Kidney capillary endothelial cell (primary cell): ENCODE measurements around the gene C17orf67.
"Not testable (repeated sequence)": the region's sequence is repeated elsewhere in the genome, so short reads cannot be mapped to it uniquely, and the experiment has no call there.

ENCODE experiments used
- DNase-seq: peaks from one replicate; pipeline ENCODE4 v3.0.0-alpha.2; 2018; ENCODE audit warnings: low spot score

C17orf67 gene

DNA sequence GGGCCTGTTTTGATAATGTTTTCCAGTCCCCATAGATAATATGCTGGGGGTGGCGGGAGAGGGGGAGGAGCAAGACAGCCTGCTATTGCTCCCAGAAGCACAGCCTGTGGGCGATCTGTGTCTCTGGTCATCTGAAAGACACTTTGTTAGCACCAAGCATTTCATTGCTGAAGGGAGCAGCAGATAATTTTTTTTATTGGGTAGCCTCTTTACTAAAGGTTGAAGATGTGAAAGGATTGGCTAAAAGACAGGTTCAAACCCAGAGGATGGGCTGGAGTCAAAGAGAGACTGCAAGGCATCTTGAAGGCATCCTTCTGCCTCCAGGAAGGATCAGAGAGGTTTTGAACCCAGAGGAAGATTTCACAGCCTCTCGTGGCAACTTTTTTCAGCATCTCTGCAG, 60.6 kb downstream of the C17orf67 start:
- no peak for DNase-seq

DNA sequence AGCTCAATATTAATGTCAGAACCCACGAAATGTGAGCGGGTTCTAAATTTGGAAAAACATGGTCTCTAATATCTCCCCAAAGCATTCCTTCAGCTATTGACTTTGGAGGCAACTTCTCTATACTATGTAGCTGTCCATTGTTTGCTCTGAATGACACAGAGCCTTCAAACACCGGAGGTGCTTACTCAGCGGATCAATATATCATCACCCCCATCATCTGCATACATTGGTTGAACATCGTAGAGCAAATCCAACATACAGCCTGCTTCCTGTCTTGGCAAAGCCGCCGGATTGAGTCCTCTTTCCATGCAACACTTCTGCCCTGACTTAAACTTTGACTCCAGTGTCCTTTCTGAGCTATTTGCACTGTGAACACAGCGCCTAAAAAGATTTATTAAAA, 61.3 kb downstream of the C17orf67 start:
- DNase-seq: no peak

DNA sequence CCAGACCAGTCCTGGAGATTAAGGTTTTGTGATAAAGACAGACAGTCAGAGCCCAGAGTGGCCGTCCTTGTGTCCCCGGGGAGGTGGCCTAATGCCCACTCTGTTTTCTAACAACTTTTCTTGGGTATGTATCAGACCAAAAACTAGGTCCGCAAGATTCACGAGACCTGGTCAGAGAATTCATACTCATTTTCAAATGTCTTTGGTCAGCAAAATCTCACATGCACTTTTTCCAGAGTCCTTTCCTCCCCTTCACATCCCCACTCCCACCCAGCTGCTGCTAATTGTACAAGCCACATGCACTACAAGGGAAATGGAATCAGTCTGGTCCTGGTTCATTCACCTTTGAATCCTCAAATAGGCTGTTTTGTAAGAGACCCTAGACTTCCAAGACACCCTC, 61.7 kb downstream of the C17orf67 start:
- DNase-seq: no peak

DNA sequence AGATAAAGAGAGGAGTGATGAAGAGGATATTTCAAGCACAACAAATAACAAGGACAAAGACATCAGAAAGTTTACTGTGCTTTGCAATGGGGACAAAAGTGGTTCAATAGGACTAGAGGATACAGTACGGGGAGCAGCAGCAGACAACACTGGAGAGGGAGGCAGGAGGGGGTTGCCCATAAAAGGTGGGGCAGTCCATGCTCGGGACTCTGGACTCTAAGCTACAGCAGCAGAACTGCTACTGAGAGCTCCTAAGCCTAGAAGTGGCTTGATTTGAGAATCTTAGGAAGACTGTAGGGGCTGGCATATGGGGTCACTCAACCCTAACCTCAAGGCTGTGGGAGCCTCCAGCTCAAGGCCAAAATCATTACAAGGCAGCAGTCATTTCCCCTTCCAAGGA, 62.2 kb downstream of the C17orf67 start:
- no peak for DNase-seq

DNA sequence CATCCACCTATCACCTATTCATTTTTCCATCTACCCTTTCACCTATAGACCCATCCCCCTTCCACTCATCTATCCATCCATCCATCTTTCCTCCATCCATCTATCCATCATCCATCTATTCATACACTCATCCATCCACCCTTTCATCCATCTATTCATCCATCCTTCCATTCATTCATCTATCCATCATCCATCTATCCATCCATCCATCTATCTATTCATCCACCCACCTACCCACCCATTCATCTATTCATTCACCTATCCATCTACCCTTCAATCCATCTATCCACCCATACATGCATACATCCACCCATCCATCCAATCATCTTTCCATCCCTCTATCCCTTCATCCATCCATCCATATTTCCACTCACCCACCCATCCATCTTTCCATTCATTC, 63.3 kb downstream of the C17orf67 start:
- DNase-seq: no peak

DNA sequence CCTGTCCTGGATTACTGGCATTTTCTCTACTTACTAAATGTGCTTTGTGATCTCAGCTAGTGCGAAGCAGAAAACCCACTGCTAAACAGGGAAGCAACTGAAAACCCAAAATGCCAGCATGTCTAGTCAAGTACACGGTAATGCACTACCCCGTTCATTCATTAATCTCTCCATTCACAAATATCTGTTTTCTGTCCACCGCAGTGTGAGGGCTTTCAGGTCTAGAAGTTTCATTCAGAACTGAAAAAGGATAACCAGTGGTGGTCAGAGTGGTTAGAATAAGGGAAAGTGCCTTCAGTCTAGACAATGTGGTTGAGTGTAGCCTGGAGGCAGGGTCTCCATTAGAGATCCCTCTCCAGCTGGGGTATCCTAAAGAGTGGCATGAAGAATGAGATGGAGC, 68.3 kb downstream of the C17orf67 start:
- DNase-seq: no peak

DNA sequence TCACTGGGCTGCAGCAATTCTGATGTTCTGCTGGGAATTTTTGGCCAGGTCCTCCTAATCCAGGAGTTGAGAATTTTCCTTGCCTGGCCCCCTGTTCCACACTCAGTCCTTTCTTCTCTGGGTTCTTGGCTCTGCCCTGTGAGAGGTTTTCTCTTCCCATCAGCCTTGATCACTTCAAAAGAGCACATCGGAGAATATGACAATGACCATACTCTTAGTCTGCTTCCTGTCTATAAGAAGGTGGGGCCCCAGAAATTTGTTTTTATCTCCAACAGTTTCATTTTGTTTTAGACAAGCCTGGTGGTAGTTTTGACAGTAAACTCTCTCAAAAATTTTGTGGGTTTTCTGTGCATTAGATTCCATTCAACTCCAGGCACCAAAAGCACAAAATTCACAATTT, 70.7 kb downstream of the C17orf67 start:
- peak; percentile 46 for DNase-seq

DNA sequence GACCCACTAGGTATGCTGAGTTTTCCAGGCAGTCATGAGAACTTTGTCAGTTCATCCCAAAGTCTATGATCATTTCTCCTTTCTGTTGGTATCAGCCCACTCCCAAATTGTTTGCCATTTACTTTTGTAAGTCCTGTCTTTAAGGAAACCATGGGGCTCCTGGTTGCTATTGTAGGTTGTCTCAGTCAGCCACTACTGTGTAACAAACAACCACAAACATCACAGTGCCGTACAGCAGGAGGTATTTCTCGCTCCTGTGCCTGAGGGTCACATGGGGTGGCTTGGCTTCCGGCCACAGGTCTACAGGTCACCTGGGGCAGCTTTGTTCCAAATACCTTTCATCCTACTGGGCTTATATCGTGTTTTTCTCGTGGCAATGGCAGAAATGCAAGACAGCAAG, 71.6 kb downstream of the C17orf67 start:
- no peak for DNase-seq

DNA sequence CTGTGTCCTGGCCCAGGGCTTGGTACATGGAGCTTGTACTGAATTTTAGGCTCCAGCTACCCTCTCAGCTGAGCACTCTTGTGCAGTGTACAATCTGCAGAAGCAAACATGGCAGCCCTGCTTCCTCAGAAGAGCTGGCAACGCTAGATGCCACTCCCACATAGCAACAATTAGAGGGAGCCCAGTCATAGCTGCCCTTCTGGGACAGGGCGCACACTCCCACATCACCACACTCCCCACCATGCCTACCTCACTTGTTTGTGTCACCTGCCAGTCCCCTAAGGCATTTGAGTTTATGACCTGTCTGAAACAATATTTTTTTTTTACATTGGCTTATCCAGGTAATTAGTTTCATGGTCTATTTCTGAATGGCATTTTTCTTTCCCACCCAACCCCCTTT, 72.3 kb downstream of the C17orf67 start:
- no peak for DNase-seq

DNA sequence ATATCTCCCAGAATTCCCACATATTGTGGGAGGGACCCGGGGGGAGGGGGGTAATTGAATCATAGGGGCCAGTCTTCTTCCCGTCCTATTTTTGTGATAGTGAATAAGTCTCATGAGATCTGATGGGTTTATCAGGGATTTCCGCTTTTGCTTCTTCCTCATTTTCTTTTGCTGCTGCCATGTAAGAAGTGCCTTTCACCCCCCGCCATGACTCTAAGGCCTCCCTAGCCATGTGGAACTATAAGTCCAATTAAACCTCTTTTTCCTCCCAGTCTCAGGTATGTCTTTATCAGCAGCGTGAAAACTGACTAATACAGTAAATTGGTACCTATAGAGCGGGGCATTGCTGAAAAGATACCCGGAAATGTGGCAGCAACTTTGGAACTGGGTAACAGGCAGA, 76.1 kb downstream of the C17orf67 start:
- DNase-seq: not testable (repeated sequence)

DNA sequence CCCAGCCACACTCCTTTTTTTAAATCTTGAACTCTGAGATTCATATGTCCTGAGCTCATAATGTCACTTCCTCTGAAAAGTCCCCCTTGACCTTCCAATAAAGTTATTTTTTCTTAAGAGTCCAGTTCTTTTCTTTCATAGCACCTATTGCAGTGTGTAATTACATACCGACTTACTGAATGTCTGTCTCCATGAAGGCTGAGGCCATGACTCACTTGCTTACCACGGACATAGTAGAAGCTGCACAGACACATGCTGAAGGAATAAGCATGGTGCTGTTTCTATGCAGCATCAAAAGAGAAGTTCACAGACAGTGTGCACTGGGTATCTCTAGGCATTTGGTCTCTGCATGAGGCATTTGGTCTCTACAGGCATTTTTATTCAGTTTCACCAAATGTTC, 77.2 kb downstream of the C17orf67 start:
- peak; percentile 97 for DNase-seq

DNA sequence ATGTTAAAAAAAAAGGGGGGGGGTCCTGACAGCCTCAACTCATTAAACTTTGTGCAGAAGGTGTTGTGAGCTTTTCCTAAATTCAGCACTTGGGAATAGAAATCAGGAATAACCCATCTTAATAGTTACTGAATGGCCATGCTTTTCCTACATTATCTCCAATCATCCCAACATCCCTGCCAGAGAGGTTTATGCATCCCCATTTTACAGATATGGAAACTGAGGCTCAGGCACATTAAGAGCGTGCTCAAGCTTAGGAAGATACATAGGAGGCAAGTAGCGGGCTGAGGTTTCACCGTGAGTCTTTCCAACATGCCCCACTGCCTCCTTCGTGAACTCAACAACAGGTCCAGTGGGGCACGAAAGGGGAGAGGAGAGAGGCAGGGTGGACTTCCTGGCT, 78.4 kb downstream of the C17orf67 start:
- DNase-seq: no peak

DNA sequence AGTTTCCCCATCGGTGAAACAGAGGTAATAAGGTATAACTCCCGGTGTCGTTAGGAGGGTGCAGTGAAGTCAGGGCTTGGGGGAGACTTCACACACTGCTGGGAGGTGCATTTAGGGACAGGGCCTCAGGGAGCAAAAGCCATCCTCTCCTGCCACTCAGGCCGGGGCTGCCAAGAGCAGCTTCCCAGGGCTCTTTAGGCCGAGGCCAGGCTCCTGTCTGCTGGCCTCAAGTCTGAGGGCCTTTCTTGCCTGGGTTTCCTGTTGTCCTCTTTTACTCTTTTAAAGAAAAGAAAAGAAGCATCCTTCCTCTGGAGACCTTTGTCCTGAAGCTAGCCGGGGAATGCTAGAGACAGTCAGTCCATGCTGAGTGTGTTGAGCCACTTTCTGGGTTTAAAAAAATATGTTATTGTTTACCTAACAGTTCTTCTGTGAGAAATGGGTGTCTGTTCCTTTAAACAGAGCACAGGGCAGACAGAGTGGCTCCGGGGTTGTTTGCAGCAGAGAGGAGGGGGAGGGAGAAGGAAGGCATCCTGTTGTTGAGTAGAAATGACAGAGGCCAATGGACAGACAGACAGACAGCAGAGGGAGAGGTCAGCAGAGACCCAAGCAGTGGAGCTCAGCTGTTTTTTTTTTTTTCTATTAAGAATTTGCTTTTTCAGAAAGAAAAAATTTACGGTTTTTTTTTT, 79.1 kb downstream of the C17orf67 start:
- peak; percentile 91 for DNase-seq

DNA sequence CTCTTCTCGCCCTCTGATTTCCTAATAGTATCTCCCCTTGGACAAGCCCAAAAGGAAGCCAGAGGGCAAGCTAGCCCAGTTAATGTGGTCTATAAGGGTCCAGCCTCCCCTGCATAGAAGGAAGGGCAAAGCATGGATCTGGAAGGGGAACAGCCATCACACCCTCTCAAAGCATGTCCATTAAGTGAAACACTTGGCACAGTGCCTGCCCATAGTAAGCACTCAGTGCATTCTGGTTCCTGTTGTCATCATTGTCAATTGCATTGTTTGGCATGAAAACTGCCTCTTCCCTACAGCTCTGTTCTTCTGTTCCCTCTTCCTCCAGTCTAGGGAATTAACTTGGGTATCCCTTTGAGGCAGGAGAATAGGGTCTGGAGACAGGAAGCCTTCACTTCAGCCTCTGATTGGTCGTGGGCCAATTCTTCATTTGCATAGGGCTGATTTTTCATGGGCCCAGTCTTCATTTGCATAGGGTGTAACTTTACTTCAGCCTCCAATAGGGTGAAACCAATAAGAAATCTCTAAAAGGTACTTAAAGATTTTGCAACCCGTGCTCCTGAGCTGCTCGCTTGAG, 81.4 kb downstream of the C17orf67 start:
- peak; percentile 73 for DNase-seq

DNA sequence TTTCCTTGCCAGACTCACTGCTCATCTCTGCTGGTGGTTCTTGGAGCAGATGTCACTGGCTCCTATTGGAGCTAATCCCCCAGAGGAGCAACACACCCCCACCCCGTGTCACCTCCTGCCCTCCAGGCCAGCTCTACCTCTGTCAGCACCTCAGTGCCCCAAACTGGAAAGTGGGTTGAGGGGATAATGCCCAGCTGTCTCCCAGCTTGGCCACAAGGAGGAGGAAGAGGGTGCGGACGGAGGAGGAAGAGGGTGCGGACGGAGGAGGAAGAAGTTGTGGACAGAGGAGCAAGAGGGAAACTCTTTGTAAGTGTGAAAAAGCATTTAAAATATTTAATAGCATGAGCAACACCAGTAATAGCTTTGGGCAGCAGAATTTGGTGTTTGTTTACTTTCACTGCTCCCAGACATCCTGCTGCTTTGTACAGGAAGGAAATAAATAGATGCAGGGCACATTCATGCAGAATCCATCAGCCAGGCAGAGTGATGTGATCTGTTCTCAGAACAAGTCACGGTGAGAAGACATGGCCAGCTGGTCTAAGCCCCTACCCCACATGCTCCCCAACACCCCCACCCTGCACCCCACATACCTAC, 82.5 kb downstream of the C17orf67 start:
- DNase-seq: peak; percentile 83

DNA sequence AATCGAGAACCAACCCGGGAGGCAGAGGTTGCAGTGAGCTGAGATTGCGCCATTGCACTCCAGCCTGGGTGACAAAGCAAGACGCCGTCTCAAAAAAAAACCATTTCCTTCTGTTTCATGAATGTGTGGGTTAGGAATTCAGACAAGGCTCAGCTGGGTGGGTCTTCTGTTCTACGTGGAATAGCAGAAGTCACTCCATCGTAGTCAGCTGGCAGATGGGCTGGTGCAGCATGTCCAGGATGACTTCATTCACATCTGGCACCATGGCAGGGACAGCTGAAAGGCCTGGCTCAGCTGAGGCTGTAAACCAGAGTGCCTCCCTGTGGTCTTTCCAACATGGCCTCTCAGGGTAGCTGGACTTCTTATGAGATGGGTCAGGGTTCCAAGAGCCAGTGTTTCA, 89.0 kb downstream of the C17orf67 start:
- no peak for DNase-seq

DNA sequence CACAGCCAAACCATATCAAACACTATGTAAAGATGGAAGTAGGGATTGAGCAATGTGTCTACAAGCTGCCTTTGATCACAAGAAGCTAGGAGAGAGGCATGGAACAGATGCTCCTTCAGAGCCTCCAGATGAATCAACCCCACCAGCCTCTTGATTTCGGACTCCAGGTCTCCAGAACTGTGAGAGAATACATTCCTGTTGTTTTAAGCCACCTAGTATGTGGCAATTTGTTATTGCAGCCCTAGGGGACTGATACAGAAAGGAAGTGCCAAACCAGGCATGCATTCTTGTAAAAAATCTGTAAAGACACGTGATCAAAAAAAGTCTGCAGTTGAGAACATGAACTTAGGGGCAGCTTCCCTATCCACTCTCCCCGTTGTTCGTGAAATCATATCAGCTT, 91.1 kb downstream of the C17orf67 start:
- DNase-seq: no peak
